ENCODE results near the gene GLS.

The GLS gene

DNA sequence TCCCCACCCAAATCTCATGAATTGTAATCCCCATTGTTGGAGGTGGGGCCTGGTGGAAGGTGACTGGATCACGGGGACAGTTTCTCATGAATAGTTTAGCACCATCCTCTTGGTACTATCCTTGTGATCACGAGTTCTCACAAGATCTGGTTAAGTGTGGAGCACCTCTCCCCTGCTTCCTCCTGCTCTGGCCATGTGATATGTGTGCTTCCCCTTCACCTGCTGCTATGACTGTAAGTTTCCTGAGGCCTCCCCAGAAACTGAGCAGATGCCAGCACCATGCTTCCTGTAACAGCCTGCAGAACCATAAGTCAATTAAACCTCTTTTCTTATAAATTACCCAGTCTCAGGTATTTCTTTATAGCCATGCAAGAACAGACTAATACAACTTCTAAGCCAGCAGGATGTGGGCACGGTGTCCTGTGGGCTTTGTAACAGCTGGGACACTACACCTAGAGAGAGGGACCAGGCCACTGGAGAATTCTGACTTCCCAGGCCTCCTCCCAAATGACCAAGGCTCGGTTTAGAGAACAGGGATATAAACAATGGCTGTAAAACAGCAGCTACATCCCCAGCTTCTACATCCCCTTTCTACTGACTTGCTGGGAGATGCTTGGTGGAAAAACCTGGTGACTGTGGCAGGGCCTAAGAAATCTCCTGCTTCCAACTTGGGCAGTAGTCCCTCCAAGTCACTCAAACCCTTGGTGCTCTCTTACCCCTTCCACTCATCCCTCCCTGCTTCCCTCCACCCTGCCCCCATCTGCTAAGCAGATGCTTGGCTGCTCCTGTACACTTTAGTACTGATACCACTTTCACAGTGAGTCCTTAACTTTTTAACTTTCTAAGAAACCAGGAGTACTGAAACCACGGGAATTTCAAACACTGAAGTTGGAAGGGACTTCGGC, 123.0 kb downstream of the GLS start:
- no peaks in the 10 kb centered on the region for H3K9me3 ChIP-seq (ENCODE audit: insufficient read depth, low read length)
- H4K20me1 ChIP-seq (ENCODE audit: insufficient read depth, low read length) = no peaks in the 10 kb centered on the region
- no peaks in the 10 kb centered on the region for H3K4me1 ChIP-seq (ENCODE audit: low read length)
- peaks cover 85% of the 10 kb centered on the region for H3K36me3 ChIP-seq (replicated peaks; ENCODE audit: low read depth, low read length)
- H3K9ac ChIP-seq (ENCODE audit: low read length) = no peak overlapping the region
- no peaks in the 10 kb centered on the region for H3K79me2 ChIP-seq (ENCODE audit: low read length)
- H3K4me3 ChIP-seq (ENCODE audit: low read length) = no peak overlapping the region
- no peak overlapping the region for H3K27ac ChIP-seq (ENCODE audit: low read length)
- TF ChIP-seq, protein P1, sequence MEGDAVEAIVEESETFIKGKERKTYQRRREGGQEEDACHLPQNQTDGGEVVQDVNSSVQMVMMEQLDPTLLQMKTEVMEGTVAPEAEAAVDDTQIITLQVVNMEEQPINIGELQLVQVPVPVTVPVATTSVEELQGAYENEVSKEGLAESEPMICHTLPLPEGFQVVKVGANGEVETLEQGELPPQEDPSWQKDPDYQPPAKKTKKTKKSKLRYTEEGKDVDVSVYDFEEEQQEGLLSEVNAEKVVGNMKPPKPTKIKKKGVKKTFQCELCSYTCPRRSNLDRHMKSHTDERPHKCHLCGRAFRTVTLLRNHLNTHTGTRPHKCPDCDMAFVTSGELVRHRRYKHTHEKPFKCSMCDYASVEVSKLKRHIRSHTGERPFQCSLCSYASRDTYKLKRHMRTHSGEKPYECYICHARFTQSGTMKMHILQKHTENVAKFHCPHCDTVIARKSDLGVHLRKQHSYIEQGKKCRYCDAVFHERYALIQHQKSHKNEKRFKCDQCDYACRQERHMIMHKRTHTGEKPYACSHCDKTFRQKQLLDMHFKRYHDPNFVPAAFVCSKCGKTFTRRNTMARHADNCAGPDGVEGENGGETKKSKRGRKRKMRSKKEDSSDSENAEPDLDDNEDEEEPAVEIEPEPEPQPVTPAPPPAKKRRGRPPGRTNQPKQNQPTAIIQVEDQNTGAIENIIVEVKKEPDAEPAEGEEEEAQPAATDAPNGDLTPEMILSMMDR (IDR thresholded peaks at IDR 0.05; ENCODE audit: low read depth, low read length) = no peak
- TF ChIP-seq EZH2phosphoT487 (IDR thresholded peaks at IDR 0.05; ENCODE audit: low read depth) = no peak
- H3K27me3 ChIP-seq (ENCODE audit: low read depth, low read length) = no peaks in the 10 kb centered on the region
- no peak overlapping the region for H3K4me2 ChIP-seq (ENCODE audit: low read length)
- no peak overlapping the region for H2AFZ ChIP-seq (ENCODE audit: low read depth, low read length)

DNA sequence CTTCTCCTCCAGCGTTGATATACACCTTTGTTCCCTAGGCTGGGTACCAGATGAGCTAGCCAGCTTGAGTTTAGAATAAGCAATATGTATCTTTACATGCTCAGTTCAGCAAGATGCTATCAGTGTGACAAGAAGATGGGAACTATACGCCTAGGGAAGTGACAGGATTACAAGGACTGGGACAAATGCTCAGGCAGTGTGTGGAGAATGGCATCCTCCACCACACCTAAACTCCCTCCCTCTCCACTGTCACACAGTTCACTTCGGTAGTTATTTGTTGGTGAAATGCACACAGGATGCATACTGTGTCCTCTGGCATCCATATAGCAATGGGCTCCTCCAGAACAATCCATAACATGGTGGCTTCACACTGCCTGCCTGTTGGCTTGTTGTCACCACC, 125.7 kb downstream of the GLS start:
- Histone ChIP-seq H2AFZ (ENCODE audit: low read depth, low read length) (no peak overlapping the region), H3K9me3 (ENCODE audit: insufficient read depth, low read length) (no peaks in the 10 kb centered on the region), H3K9ac (ENCODE audit: low read length) (no peak overlapping the region), H3K4me2 (ENCODE audit: low read length) (no peak overlapping the region), H3K4me3 (ENCODE audit: low read length) (no peak overlapping the region), H3K4me1 (ENCODE audit: low read length) (no peaks in the 10 kb centered on the region), H3K27ac (ENCODE audit: low read length) (no peak overlapping the region), H4K20me1 (ENCODE audit: insufficient read depth, low read length) (no peaks in the 10 kb centered on the region), H3K36me3 (replicated peaks; ENCODE audit: low read depth, low read length) (peaks cover 74% of the 10 kb centered on the region), H3K79me2 (ENCODE audit: low read length) (no peaks in the 10 kb centered on the region), H3K27me3 (ENCODE audit: low read depth, low read length) (no peaks in the 10 kb centered on the region)
- TF ChIP-seq, protein P1 (IDR thresholded peaks at IDR 0.05; ENCODE audit: low read depth, low read length) = no peak
- no peak for TF ChIP-seq EZH2phosphoT487 (IDR thresholded peaks at IDR 0.05; ENCODE audit: low read depth)

DNA sequence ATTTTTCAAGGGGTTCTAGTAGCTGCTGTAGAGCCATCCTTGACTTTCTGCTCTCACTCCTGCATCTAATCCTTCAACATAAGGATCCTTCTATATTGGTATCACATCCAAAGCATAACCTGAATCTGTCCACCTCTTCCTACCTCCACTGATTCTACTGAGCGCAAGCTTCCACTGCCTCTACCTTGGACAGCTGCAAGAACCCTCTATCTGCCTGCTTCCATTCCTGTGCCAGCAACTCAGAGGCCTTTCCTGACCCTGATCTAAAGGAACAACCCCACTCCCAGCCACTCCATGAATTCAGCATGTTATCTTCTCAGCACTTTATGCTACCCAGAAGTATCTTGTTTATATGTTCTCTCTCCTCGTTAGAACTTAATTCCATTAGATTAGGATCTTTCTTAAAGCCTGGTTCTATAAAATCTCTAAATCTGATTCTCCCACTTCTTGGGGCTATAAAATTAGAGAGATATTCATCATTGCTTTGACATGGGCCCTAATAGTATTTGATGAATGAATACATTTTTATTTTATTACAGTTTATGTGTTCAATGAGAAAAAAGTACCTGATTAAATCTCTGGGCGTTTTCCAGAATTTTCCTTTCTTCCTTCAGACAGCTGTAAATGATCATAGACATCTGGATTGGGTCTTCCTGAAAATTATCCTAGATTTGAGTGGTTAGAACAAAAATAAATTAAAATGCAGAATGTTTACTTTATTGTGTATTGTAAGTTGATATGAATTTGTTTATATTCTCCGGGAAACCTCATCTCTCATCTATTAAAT, 126.6 kb downstream of the GLS start:
- Histone ChIP-seq H3K9me3 (ENCODE audit: insufficient read depth, low read length) (no peaks in the 10 kb centered on the region), H3K27me3 (ENCODE audit: low read depth, low read length) (no peaks in the 10 kb centered on the region), H3K27ac (ENCODE audit: low read length) (no peak overlapping the region), H2AFZ (ENCODE audit: low read depth, low read length) (no peak overlapping the region), H3K36me3 (replicated peaks; ENCODE audit: low read depth, low read length) (peaks cover 73% of the 10 kb centered on the region), H3K9ac (ENCODE audit: low read length) (no peak overlapping the region), H3K4me3 (ENCODE audit: low read length) (no peak overlapping the region), H4K20me1 (ENCODE audit: insufficient read depth, low read length) (no peaks in the 10 kb centered on the region), H3K4me2 (ENCODE audit: low read length) (no peak overlapping the region), H3K79me2 (ENCODE audit: low read length) (peaks cover under 1% of the 10 kb centered on the region; the same call in 1 of the 2 replicates), H3K4me1 (ENCODE audit: low read length) (no peaks in the 10 kb centered on the region)
- no peak for TF ChIP-seq EZH2phosphoT487 (IDR thresholded peaks at IDR 0.05; ENCODE audit: low read depth)
- TF ChIP-seq, protein P1 (IDR thresholded peaks at IDR 0.05; ENCODE audit: low read depth, low read length) = no peak

DNA sequence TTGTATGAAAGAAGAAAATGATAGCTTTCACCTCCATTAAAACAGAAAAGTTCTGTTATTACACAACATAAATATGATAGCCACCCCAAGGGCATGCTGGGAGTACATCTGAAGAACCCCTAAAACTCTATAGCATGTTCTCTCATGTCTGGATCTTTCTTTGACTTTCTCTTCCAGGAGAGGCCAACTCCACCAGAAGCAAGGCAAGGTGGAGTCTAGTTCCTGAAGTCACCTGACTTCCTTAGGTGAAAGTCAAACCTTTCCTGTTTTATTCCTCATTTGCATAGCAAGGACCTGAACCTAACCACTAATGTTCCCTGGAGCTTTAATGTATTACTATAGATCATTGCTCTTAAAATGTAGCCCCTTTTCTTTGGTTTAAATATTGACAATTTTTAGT, 127.7 kb downstream of the GLS start:
- Histone ChIP-seq H3K36me3 (replicated peaks; ENCODE audit: low read depth, low read length) (peaks cover 63% of the 10 kb centered on the region), H3K9me3 (ENCODE audit: insufficient read depth, low read length) (no peaks in the 10 kb centered on the region), H3K27me3 (ENCODE audit: low read depth, low read length) (no peaks in the 10 kb centered on the region), H3K27ac (ENCODE audit: low read length) (no peak overlapping the region), H4K20me1 (ENCODE audit: insufficient read depth, low read length) (no peaks in the 10 kb centered on the region), H3K4me2 (ENCODE audit: low read length) (no peak overlapping the region), H3K9ac (ENCODE audit: low read length) (no peak overlapping the region), H3K79me2 (ENCODE audit: low read length) (peaks cover 11% of the 10 kb centered on the region), H3K4me1 (ENCODE audit: low read length) (peaks cover 8% of the 10 kb centered on the region), H3K4me3 (ENCODE audit: low read length) (no peak overlapping the region), H2AFZ (ENCODE audit: low read depth, low read length) (no peak overlapping the region)
- TF ChIP-seq, protein P1 (IDR thresholded peaks at IDR 0.05; ENCODE audit: low read depth, low read length) = no peak
- no peak for TF ChIP-seq EZH2phosphoT487 (IDR thresholded peaks at IDR 0.05; ENCODE audit: low read depth)
